HG02840 (cell line): ENCODE measurements around the gene DAND5.

ENCODE experiments used
- ATAC-seq: cut with Tn5 transposase; IDR thresholded peaks from one replicate; pipeline ENCODE4 v1.9.1; 2021; ENCODE audit warnings: mild to moderate bottlenecking, moderate library complexity, moderate number of reproducible peaks; ENCODE audit not compliant: unreplicated experiment, low FRiP score

DAND5 gene

GRCh38 chr19:12991296-12991695, 21.9 kb downstream of the DAND5 start:
- no peak for ATAC-seq

GRCh38 chr19:12992729-12993128, 23.4 kb downstream of the DAND5 start:
- no peak for ATAC-seq

- ATAC-seq: no peak
Observed at GRCh38 chr19:12993562-12993961, 24.2 kb downstream of the DAND5 start.

GRCh38 chr19:12994701-12995595, 25.6 kb downstream of the DAND5 start, which contains the start of gene NFIX:
NFIX (plus strand) TSS chr19:12995475; CDS start chr19:12995838, 363 bp downstream.
- ATAC-seq: no peak

GRCh38 chr19:12995596-12996405, 26.4 kb downstream of the DAND5 start:
- ATAC-seq: no peak

- no peak for ATAC-seq
Observed at GRCh38 chr19:12996406-12997094, 27.2 kb downstream of the DAND5 start.

- no peak for ATAC-seq
Observed at GRCh38 chr19:12997179-12997966, 28.0 kb downstream of the DAND5 start.

- ATAC-seq: no peak
Observed at GRCh38 chr19:12997967-12998940, 28.9 kb downstream of the DAND5 start.

- ATAC-seq: no peak
Observed at GRCh38 chr19:13001166-13001501, 31.8 kb downstream of the DAND5 start.

- no peak for ATAC-seq
Observed at GRCh38 chr19:13001502-13002165, 32.3 kb downstream of the DAND5 start.

GRCh38 chr19:13002166-13002898, 33.0 kb downstream of the DAND5 start:
- no peak for ATAC-seq

- ATAC-seq: no peak
Observed at GRCh38 chr19:13003081-13003480, 33.7 kb downstream of the DAND5 start.

- no peak for ATAC-seq
Observed at GRCh38 chr19:13004273-13004672, 34.9 kb downstream of the DAND5 start.

GRCh38 chr19:13005253-13005652, 35.9 kb downstream of the DAND5 start:
- no peak for ATAC-seq

- no peak for ATAC-seq
Observed at GRCh38 chr19:13005861-13006370, 36.5 kb downstream of the DAND5 start.

GRCh38 chr19:13006431-13007281, 37.3 kb downstream of the DAND5 start:
- no peak for ATAC-seq
